OCI-M2 (cell line): Measurements from ENCODE around the gene FGFRL1.

ENCODE experiments used
- DNase-seq: peaks from one replicate; lab custom pipeline; 2025; ENCODE audit not compliant: unreplicated experiment; lab: John Stamatoyannopoulos, UW

Gene FGFRL1

GRCh38 chr4:1065732-1066131 lies 54.3 kb downstream of the FGFRL1 start:
- DNase-seq = no peak

DNA sequence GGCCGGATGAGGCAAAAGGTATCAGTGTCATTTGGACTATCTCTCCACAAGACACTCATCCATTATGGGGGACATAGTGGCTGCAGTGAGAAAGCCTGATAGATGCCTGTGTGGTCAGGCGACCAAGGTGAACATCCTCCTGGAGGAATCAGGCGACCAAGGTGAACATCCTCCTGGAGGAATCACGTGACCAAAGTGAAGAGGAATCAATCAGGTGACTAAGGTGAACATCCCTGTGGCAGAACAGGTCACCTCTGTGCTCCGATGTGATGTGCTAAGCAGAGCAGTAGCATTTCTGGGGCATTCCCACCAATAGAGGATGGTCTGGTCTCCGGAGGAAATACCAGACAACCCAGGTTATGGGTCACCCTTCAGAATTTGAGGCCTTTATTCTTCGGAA lies 58.0 kb downstream of the FGFRL1 start:
- DNase-seq = no peak

DNA sequence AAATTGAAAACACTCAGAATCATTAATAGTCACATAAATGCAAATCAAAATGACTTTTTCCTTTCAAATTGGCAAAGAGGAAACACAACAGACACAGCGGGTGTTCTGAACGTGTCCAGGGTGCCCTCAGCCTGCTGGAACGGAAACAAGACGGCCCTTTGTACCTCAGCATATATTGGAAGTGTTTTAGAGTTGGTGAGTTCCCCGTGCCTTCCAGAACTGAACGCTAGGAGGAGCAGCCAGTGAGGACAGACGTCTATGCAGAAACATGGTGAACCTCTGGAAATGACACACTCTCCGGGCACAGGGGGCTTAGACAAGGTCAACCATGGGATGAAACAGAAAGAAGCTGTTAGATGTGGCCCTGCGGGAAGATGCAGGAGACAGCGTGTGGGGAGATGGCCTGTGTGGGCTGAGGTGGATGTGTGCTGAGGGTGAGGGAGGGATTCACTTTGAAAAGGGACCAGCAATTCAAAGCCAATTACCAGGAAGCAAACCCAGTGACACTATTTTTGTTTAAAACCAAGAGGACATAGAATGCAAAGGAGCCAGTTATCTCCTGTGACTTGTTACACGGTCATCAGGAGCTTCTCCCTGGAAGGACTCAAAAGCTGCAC lies 61.5 kb downstream of the FGFRL1 start:
- no peak for DNase-seq

DNA sequence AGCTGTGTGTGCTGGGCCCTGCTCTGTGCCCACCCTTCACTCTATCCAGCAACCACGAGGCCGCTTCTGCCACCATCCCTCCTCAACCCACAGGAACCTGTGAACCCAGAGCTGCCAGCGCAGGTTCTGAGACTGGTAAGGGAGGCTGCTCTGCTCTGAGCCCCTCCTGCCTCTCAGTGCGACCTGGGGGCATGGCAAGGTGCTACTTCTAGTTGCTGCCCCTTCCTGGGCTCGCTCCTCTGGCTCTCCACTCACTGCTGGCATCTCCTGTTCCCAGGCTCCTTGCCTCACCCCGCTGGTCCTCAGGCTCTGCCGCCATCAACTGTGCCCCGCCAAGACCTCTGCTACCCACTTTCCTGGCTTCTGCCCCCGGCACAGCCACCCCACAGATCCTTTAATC lies 62.7 kb downstream of the FGFRL1 start:
- no peak for DNase-seq

GRCh38 chr4:1075225-1075624 lies 63.8 kb downstream of the FGFRL1 start:
- DNase-seq = no peak

GRCh38 chr4:1075809-1076699 lies 64.6 kb downstream of the FGFRL1 start:
- DNase-seq = no peak
